Left ventricle myocardium superior (tissue), 1 donor: ENCODE measurements around the gene FIP1L1. TPM values are rescaled to one million over a fixed set of nuclear protein-coding genes. Genes with fewer than 3 reads are reported as not detected.
"Not testable (repeated sequence)": the region's sequence is repeated elsewhere in the genome, so short reads cannot be mapped to it uniquely, and the experiment has no call there.

Experiments used
- ATAC-seq: fragments of 200-7000 bp; cut with Tn5 transposase; one replicate; pipeline ENCODE4 v1.9.1; 2020; ENCODE audit warnings: mild to moderate bottlenecking, moderate library complexity
- DNase-seq: peaks from one replicate; pipeline ENCODE4 v3.0.0-alpha.2; 2020
- intact Hi-C: fragments of 100-400 bp; cut with micrococcal nuclease; formaldehyde crosslinking; loops from one replicate; pipeline ENCODE4 v1.11.0; 2022
- total RNA-seq: library from RNA; stranded (reverse); fragmentation: NEBNext Ultra II Directional; extraction: Animal tissue kit (Norgen Biotek cat#: 25700); gene quantifications from one replicate; pipeline ENCODE4 v1.2.1, GENCODE V29; 2021
- donor health status: DM: no; HTN: yes; CAD: no; lungs with severe emphysema.

FIP1L1 gene
- total RNA-seq, 1 donor from 2014 or later = 28.2 TPM

GRCh38 chr4:53461244-53461643, 83.8 kb downstream of the FIP1L1 start:
- intact Hi-C loops = no loop called here
- no peak for ATAC-seq

GRCh38 chr4:53463340-53463739, 85.9 kb downstream of the FIP1L1 start:
- no peak for ATAC-seq
- no peak for DNase-seq
- intact Hi-C loops = no loop called here

More at GRCh38 chr4:53461244-53461643, 83.8 kb downstream of the FIP1L1 start:
- DNase-seq = no peak

- ATAC-seq (no peak), DNase-seq (no peak)
- intact Hi-C loops = no loop called here
Observed at GRCh38 chr4:53465281-53465680, 87.8 kb downstream of the FIP1L1 start.

- intact Hi-C loops = no loop called here
- DNase-seq (no peak), ATAC-seq (no peak)
Observed at GRCh38 chr4:53465891-53466290, 88.5 kb downstream of the FIP1L1 start.

- ATAC-seq, intact Hi-C loops, DNase-seq: not testable (repeated sequence)
Observed at GRCh38 chr4:53466576-53466975, 89.1 kb downstream of the FIP1L1 start.

GRCh38 chr4:53476232-53477037, 99.0 kb downstream of the FIP1L1 start:
- intact Hi-C loops = no loop called here
- ATAC-seq (peak; percentile 29), DNase-seq (no peak)

GRCh38 chr4:53477038-53477565, 99.7 kb downstream of the FIP1L1 start:
- no peak for DNase-seq
- intact Hi-C loops = no loop called here
- ATAC-seq = no peak

GRCh38 chr4:53477636-53478035, 100.2 kb downstream of the FIP1L1 start:
- ATAC-seq = no peak
- DNase-seq = no peak
- intact Hi-C loops = no loop called here

GRCh38 chr4:53478671-53479456, 101.4 kb downstream of the FIP1L1 start:
- ATAC-seq = no peak
- intact Hi-C loops = no loop called here
- no peak for DNase-seq

GRCh38 chr4:53479736-53480525, 102.5 kb downstream of the FIP1L1 start:
- DNase-seq (no peak), ATAC-seq (no peak)
- intact Hi-C loops = no loop called here

GRCh38 chr4:53480909-53481308, 103.5 kb downstream of the FIP1L1 start:
- intact Hi-C loops = no loop called here
- DNase-seq (no peak), ATAC-seq (no peak)

GRCh38 chr4:53481586-53481985, 104.1 kb downstream of the FIP1L1 start:
- ATAC-seq (no peak), DNase-seq (no peak)
- intact Hi-C loops = no loop called here

GRCh38 chr4:53483250-53483649, 105.8 kb downstream of the FIP1L1 start:
- DNase-seq = no peak
- intact Hi-C loops = no loop called here
- no peak for ATAC-seq

- no peak for DNase-seq
Observed at GRCh38 chr4:53484911-53485657, 107.6 kb downstream of the FIP1L1 start.

GRCh38 chr4:53485658-53486040, 108.2 kb downstream of the FIP1L1 start:
- ATAC-seq (no peak), DNase-seq (no peak)
- intact Hi-C loops = no loop called here

More at GRCh38 chr4:53484911-53485657, 107.6 kb downstream of the FIP1L1 start:
- ATAC-seq = no peak
- intact Hi-C loops = no loop called here

GRCh38 chr4:53487766-53488165, 110.3 kb downstream of the FIP1L1 start:
- ATAC-seq = no peak
- no peak for DNase-seq
- intact Hi-C loops = no loop called here

GRCh38 chr4:53489279-53489889, 111.9 kb downstream of the FIP1L1 start:
- DNase-seq = no peak
- no peak for ATAC-seq
- intact Hi-C loops = no loop called here

GRCh38 chr4:53490161-53490956, 112.9 kb downstream of the FIP1L1 start:
- no peak for DNase-seq
- intact Hi-C loops = no loop called here
- no peak for ATAC-seq
